ENCODE measurements around the gene TRIM31. TPM values are rescaled to one million over a fixed set of nuclear protein-coding genes. Genes with fewer than 3 reads are reported as not detected.
"Not testable (repeated sequence)": the region's sequence is repeated elsewhere in the genome, so short reads cannot be mapped to it uniquely, and the experiment has no call there.

The TRIM31 gene
- polyA plus RNA-seq, 1 donor (not counting 4 experiments of a cell fraction or from before 2014, with no cell fraction given) = not detected

DNA sequence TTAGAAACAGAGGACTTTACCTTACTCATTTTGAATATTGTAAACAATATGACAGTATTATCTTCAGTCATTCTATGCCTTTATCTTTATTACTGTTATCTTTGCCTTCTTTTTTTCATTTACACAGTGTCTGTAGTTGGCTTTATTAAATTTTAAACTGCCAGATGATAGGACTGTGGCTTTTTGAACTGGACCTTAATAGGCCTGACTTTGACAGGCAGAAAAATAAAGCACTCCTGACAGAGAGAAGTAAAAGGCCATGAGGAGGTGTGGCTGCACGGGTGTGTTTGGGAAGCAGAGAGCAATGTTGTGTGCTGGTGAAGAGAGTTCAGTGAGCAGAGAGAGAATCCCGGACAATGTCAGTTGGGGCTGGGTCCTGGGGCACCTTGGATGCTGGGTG, 30.9 kb upstream of the TRIM31 start:
- Histone ChIP-seq H3K79me2 (ENCODE audit: control insufficient read depth, insufficient read depth, low read length) (no peaks in the 10 kb centered on the region), H3K9me1 (ENCODE audit: control insufficient read depth, extremely low read depth, insufficient read depth, low read length) (no peaks in the 10 kb centered on the region), H2AFZ (ENCODE audit: control insufficient read depth, low read length) (no peak overlapping the region), H3K27ac (ENCODE audit: control insufficient read depth, insufficient read depth, low read length) (no peak overlapping the region), H3K9ac (ENCODE audit: control insufficient read depth, extremely low read depth, insufficient read depth, low read length) (no peak overlapping the region), H3K9me3 (ENCODE audit: control insufficient read depth, low read depth, low read length) (no peaks in the 10 kb centered on the region), H4K20me1 (ENCODE audit: control insufficient read depth, extremely low read depth, insufficient read depth, low read length) (no peaks in the 10 kb centered on the region), H3K4me1 (ENCODE audit: control insufficient read depth, extremely low read depth, insufficient read depth, low read length) (no peaks in the 10 kb centered on the region), H3K4me3 (ENCODE audit: control insufficient read depth in 2 of 3, extremely low read depth in 1 of 3, insufficient read depth in 2 of 3, low read depth in 1 of 3, low read length in 3 of 3) (no peak overlapping the region), H3K27me3 (ENCODE audit: control insufficient read depth, extremely low read depth, insufficient read depth, low read length) (peaks cover 22% of the 10 kb centered on the region), H3K36me3 (ENCODE audit: control insufficient read depth in 2 of 2, extremely low read depth in 1 of 2, insufficient read depth in 2 of 2, low read length in 2 of 2) (no peaks in the 10 kb centered on the region), H3K4me2 (ENCODE audit: control insufficient read depth, extremely low read depth, insufficient read depth, low read depth, low read length) (no peak overlapping the region)
- TF ChIP-seq EZH2 (IDR thresholded peaks at IDR 0.05; ENCODE audit: low read length) = no peak
- TF ChIP-seq, protein P1, sequence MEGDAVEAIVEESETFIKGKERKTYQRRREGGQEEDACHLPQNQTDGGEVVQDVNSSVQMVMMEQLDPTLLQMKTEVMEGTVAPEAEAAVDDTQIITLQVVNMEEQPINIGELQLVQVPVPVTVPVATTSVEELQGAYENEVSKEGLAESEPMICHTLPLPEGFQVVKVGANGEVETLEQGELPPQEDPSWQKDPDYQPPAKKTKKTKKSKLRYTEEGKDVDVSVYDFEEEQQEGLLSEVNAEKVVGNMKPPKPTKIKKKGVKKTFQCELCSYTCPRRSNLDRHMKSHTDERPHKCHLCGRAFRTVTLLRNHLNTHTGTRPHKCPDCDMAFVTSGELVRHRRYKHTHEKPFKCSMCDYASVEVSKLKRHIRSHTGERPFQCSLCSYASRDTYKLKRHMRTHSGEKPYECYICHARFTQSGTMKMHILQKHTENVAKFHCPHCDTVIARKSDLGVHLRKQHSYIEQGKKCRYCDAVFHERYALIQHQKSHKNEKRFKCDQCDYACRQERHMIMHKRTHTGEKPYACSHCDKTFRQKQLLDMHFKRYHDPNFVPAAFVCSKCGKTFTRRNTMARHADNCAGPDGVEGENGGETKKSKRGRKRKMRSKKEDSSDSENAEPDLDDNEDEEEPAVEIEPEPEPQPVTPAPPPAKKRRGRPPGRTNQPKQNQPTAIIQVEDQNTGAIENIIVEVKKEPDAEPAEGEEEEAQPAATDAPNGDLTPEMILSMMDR (optimal IDR thresholded peaks at IDR 0.05 in 1 of 3, IDR thresholded peaks at IDR 0.05 in 1 of 3, conservative IDR thresholded peaks at IDR 0.05 in 1 of 3; ENCODE audit: extremely low read depth in 1 of 3, insufficient read depth in 2 of 3, low read length in 3 of 3) = no peak
- FAIRE-seq (no peak), DNase-seq (ENCODE audit: low read depth, low spot score) (no peak)
- dilution Hi-C loops (cut with MboI; ENCODE audit: extremely low pct_ligation_motif_present, low sequenced_read_pairs) = no loop called here

DNA sequence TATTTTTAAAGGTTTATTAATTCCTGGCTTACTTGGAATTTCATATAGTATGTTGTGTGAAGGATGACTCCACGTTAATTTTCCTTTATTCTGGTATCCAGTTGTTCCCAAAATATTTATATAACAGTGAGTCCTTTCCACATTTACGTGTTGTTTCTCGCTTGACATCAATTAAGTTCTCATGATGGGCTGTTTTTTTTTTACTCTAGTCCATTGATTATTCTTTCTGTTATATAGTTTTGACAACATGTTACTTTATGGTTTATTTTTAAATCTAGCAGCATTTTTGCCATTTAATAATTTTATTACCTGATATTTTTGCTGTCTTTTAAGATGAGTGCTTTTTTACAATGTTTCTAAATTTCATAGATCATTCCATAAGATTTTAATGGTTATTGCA, 29.8 kb upstream of the TRIM31 start:
- TF ChIP-seq, protein P1 (optimal IDR thresholded peaks at IDR 0.05 in 1 of 3, IDR thresholded peaks at IDR 0.05 in 1 of 3, conservative IDR thresholded peaks at IDR 0.05 in 1 of 3; ENCODE audit: extremely low read depth in 1 of 3, insufficient read depth in 2 of 3, low read length in 3 of 3) = no peak
- FAIRE-seq = no peak
- peaks cover 22% of the 10 kb centered on the region for H3K27me3 ChIP-seq (ENCODE audit: control insufficient read depth, extremely low read depth, insufficient read depth, low read length)

GRCh38 chr6:30140240-30140639, 27.4 kb upstream of the TRIM31 start:
- H4K20me1 ChIP-seq (ENCODE audit: control insufficient read depth, extremely low read depth, insufficient read depth, low read length); H3K9me1 ChIP-seq (ENCODE audit: control insufficient read depth, extremely low read depth, insufficient read depth, low read length); H3K27ac ChIP-seq (ENCODE audit: control insufficient read depth, insufficient read depth, low read length); H3K4me2 ChIP-seq (ENCODE audit: control insufficient read depth, extremely low read depth, insufficient read depth, low read depth, low read length); H3K79me2 ChIP-seq (ENCODE audit: control insufficient read depth, insufficient read depth, low read length); DNase-seq (ENCODE audit: low read depth, low spot score); H3K9me3 ChIP-seq (ENCODE audit: control insufficient read depth, low read depth, low read length); H3K9ac ChIP-seq (ENCODE audit: control insufficient read depth, extremely low read depth, insufficient read depth, low read length); FAIRE-seq; dilution Hi-C loops (cut with MboI; ENCODE audit: extremely low pct_ligation_motif_present, low sequenced_read_pairs); H3K4me1 ChIP-seq (ENCODE audit: control insufficient read depth, extremely low read depth, insufficient read depth, low read length); H2AFZ ChIP-seq (ENCODE audit: control insufficient read depth, low read length); H3K4me3 ChIP-seq (ENCODE audit: control insufficient read depth in 2 of 3, extremely low read depth in 1 of 3, insufficient read depth in 2 of 3, low read depth in 1 of 3, low read length in 3 of 3); H3K36me3 ChIP-seq (ENCODE audit: control insufficient read depth in 2 of 2, extremely low read depth in 1 of 2, insufficient read depth in 2 of 2, low read length in 2 of 2): not testable (repeated sequence)
- peaks cover 20% of the 10 kb centered on the region for H3K27me3 ChIP-seq (ENCODE audit: control insufficient read depth, extremely low read depth, insufficient read depth, low read length)

More for the DNA sequence above, 29.8 kb upstream of the TRIM31 start:
- dilution Hi-C loops (cut with MboI; ENCODE audit: extremely low pct_ligation_motif_present, low sequenced_read_pairs) = no loop called here
- Histone ChIP-seq H3K4me1 (ENCODE audit: control insufficient read depth, extremely low read depth, insufficient read depth, low read length) (no peaks in the 10 kb centered on the region), H3K36me3 (ENCODE audit: control insufficient read depth in 2 of 2, extremely low read depth in 1 of 2, insufficient read depth in 2 of 2, low read length in 2 of 2) (no peaks in the 10 kb centered on the region), H3K9ac (ENCODE audit: control insufficient read depth, extremely low read depth, insufficient read depth, low read length) (no peak overlapping the region), H4K20me1 (ENCODE audit: control insufficient read depth, extremely low read depth, insufficient read depth, low read length) (no peaks in the 10 kb centered on the region), H3K9me3 (ENCODE audit: control insufficient read depth, low read depth, low read length) (no peaks in the 10 kb centered on the region), H2AFZ (ENCODE audit: control insufficient read depth, low read length) (no peak overlapping the region), H3K27ac (ENCODE audit: control insufficient read depth, insufficient read depth, low read length) (no peak overlapping the region), H3K9me1 (ENCODE audit: control insufficient read depth, extremely low read depth, insufficient read depth, low read length) (no peaks in the 10 kb centered on the region), H3K4me2 (ENCODE audit: control insufficient read depth, extremely low read depth, insufficient read depth, low read depth, low read length) (no peak overlapping the region), H3K4me3 (ENCODE audit: control insufficient read depth in 2 of 3, extremely low read depth in 1 of 3, insufficient read depth in 2 of 3, low read depth in 1 of 3, low read length in 3 of 3) (no peak overlapping the region), H3K79me2 (ENCODE audit: control insufficient read depth, insufficient read depth, low read length) (no peaks in the 10 kb centered on the region)
- DNase-seq (ENCODE audit: low read depth, low spot score) = no peak

All from keratinocyte (primary cell).